GM12892 (cell line): ENCODE measurements around the gene ACCS. TPM values are rescaled to one million over a fixed set of nuclear protein-coding genes. Genes with fewer than 3 reads are reported as not detected.

Experiments
- DNase-seq: peaks from one replicate; pipeline ENCODE4 v3.0.0; 2011; ENCODE audit not compliant: insufficient read length
- FAIRE-seq: peaks from 2 replicates; lab custom pipeline; 2011; peaks lifted over from hg19 to GRCh38; lab: Jason Lieb, UNC
- POLR2A ChIP-seq: IDR thresholded peaks from 2 replicates; pipeline ENCODE4 v1.6.1; 2011; ENCODE audit warnings: low read depth, low read length, control low read depth
- POLR2AphosphoS5 ChIP-seq: IDR thresholded peaks from 2 replicates; pipeline ENCODE4 v1.6.1; 2011; ENCODE audit warnings: low read depth, low read length, control low read depth
- TAF1 ChIP-seq: IDR thresholded peaks from 2 replicates; pipeline ENCODE4 v1.6.1; 2011; ENCODE audit warnings: low read depth, mild to moderate bottlenecking, control low read depth, low read length, borderline replicate concordance
- polyA plus RNA-seq: library from polyadenylated mRNA; unstranded; fragments of >200 nt; gene quantifications from one replicate; pipeline ENCODE4 v1.2.1, GENCODE V29; 2012; ENCODE audit warnings: missing spikeins, inconsistent platforms; ENCODE audit not compliant: missing spikeins

The ACCS gene
- polyA plus RNA-seq, result 31.8 TPM

DNA sequence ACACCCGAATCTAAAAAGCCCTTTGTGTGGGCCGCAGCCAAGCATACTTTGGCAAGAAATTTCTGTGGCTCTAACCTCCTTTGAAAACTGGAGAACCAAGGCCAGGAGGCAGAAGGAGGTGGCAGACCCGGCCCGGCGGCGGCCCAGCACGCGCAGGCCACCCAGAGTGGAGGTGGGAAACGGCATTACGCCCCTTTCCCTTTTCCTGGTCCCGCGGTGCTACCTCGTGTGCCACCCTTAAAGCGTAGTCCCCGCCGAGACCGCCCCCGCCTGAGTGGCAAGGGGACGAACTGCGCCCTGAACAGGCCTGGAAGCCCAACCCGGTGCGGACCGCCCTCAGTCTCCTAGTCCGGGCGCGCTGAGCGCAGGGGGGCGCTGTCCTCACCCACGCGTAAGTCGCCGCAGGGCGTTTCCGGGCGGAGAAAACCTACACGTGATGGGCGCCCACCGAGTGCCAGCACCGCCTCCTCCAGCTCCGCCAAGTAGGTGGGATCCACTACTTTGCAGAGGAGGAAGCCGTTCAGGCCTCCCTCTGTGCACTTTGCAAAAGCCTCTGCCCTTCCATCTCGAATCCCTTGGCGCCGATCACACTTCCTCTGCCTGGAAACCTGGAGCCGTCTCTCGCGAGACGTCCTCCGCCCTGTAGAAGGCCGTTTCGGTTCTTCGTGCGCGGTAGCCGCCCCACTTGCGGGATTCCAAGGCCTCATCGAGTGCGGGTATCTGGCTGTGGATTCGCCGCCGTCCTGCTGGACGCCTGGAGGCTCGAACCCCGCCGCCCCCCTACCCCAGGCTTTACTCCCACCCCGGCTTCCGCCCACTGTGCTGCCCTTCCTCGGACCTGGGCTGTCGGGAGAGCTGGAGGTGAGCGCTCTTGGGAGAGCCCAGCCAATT lies at the start of gene ACCS:
TSS of gene ACCS (plus strand) at position 430 of the 891 bp plus-strand sequence. CDS start 1,358 bp downstream, outside the sequence.
- TF ChIP-seq POLR2A, result peak; percentile 88
- 0 out of 2 replicates have a peak, but pooled peaks have one; percentile 55 for TF ChIP-seq TAF1
- peak; percentile 78 for TF ChIP-seq POLR2AphosphoS5
- FAIRE-seq (peak; percentile 99), DNase-seq (peak; percentile 82)

- DNase-seq (no peak), FAIRE-seq (no peak)
- TF ChIP-seq POLR2AphosphoS5, result no peak
- TF ChIP-seq POLR2A, result no peak
- no peak for TF ChIP-seq TAF1
Measured at GRCh38 chr11:44016546-44017442, 49.3 kb upstream of the ACCS start.

DNA sequence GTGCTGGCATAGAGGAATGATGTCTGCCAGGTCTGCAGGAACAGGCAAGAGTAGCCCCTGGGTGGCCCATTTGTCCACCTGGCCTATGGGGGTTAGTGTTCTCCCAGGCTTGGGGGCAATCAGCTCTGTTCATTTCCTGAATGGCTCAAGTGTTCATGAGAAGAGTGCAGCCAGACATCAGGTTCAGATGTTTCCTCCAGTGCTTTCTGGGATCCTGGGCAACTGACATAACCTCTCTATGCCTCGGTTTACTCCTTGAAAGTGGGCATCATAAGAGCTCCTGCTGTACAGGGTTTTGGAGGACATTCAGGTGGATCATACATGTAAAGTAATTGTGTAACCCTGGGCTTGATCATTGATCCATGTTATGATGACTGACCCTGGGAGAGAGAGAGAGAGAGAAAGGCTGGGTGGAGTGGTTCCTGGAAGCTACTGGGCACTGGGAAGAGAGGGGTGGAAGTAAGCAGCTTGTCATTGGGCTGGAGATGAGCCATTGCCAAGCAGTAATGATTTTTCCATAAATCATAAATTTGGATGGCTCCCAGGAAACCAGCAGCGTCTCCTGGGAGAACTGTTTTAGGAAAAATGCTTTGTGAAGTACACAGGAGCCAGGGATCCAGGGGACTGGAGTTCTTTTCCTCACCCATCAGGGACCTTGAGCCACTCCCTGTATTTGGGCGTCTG lies 48.5 kb upstream of the ACCS start:
- DNase-seq, result no peak
- FAIRE-seq, result peak; percentile 50
- TF ChIP-seq POLR2A (no peak), TAF1 (no peak), POLR2AphosphoS5 (no peak)

GRCh38 chr11:44018127-44018521 lies 47.9 kb upstream of the ACCS start:
- no peak for TF ChIP-seq POLR2AphosphoS5
- TF ChIP-seq TAF1, result no peak
- TF ChIP-seq POLR2A, result no peak
- DNase-seq (no peak), FAIRE-seq (no peak)

GRCh38 chr11:44018829-44019228 lies 47.2 kb upstream of the ACCS start:
- no peak for DNase-seq
- TF ChIP-seq POLR2AphosphoS5 (no peak), POLR2A (no peak), TAF1 (no peak)
- no peak for FAIRE-seq

- FAIRE-seq (no peak), DNase-seq (no peak)
- TF ChIP-seq POLR2AphosphoS5, result no peak
- no peak for TF ChIP-seq TAF1
- TF ChIP-seq POLR2A, result no peak
Measured at GRCh38 chr11:44024977-44025376, 41.1 kb upstream of the ACCS start.

GRCh38 chr11:44025727-44026126 lies 40.3 kb upstream of the ACCS start:
- FAIRE-seq (no peak), DNase-seq (no peak)
- TF ChIP-seq POLR2A (no peak), TAF1 (no peak), POLR2AphosphoS5 (no peak)

GRCh38 chr11:44028401-44028800 lies 37.7 kb upstream of the ACCS start:
- FAIRE-seq (no peak), DNase-seq (no peak)
- no peak for TF ChIP-seq POLR2A
- TF ChIP-seq POLR2AphosphoS5, result no peak
- TF ChIP-seq TAF1, result no peak

DNA sequence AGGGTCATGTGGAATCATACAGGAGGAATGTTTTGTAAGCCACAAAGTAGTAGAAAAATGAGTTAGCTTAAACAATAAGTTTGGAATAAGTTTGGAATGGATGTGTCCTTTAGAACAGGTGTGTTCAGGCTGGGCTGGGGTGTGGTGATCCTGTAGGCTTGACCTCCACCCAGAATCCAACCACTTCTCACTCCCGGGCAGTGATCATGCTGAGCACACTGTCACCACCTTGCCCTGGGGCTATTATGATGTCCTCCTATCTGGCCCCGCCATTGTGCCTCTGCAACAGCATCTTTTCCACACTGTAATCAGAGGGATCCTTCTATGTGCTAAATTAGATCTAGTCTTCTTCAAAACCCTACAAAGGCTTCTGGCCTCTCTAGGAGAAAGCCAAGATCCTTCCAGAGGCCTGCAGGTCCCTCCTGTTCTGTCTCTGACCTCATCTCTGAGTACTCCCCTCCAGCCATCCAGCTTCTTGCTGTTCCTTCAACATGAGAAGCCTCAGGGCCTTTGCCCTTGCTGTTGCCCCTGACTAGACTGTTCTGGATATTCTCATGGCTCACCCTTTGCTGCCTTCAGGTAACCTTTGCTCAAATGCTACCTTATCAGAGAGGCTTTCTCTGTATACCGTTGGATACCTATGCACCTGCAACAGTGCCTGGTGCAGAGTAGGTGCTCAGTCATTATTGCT lies 37.1 kb upstream of the ACCS start:
- FAIRE-seq (no peak), DNase-seq (no peak)
- TF ChIP-seq POLR2AphosphoS5 (no peak), POLR2A (no peak), TAF1 (no peak)

DNA sequence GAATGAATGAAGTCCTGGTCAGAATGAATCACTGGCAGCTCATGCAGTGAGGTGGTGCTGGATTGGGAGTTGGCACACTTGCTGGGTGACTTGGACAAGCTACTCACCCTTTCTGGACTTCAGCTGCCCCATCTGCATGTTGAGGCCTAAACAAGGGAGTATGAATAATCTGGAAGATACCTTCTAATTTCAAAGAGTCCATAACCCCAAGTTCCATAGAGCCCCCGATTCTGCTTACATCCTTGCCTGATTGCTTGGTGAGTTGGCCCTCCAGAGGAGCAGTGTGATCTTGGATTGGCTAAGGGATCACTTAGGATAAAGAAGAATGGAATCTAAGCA lies 36.6 kb upstream of the ACCS start:
- TF ChIP-seq TAF1 (no peak), POLR2AphosphoS5 (no peak), POLR2A (no peak)
- FAIRE-seq, result no peak

More for the DNA sequence above, 36.6 kb upstream of the ACCS start:
- no peak for DNase-seq
